ENCODE data around the gene OR2A25. TPM values are rescaled to one million over a fixed set of nuclear protein-coding genes. Genes with fewer than 3 reads are reported as not detected.

The OR2A25 gene
- polyA plus RNA-seq, 1 donor from 2014 or later: not detected

DNA sequence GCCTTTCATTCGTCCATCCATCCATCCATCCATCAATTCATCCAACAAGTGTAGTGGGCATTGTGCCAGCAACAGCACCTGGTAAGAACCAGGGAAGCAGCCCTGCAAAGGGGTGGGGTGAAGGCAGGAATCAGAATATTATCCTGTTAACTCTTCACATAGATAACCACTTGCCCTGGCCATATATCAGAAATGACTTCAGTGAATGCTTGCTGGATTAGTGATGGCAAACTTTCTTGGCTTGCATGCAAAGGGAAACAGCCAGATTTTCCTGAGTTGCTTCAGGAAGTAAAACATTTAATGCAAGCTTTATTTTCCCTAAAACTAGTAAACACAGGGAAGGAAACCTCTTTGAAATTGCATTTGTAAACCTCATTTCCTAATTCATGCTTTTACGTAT lies 20.1 kb upstream of the OR2A25 start:
- Histone ChIP-seq H3K4me2 (ENCODE audit: low read length) (no peak overlapping the region), H3K36me3 (ENCODE audit: insufficient read depth, low read length) (no peaks in the 10 kb centered on the region)

DNA sequence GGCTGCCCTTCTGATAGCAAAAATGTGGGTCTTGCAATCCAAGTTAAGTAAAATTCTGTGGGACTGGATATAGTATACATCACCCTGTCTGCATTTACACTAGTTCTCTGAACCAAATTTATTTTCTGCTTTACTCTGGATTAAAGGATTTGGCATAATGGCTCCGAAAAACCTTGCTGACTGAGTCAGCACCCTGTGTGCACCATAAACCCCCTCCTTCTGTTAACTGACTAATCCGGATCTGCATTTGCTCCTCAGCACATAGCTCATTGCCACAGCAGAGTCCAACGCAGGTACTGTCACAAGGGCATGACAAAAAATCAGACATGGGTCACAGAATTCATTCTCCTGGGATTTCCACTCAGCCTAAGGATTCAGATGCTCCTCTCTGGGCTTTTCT lies 19.5 kb upstream of the OR2A25 start:
- H3F3A ChIP-seq (ENCODE audit: insufficient read depth, low read length, poor library complexity, severe bottlenecking): no peaks in the 10 kb centered on the region
- no peak overlapping the region for H3K9ac ChIP-seq (ENCODE audit: low read length)
- H3K4me2 ChIP-seq (ENCODE audit: low read length): no peak overlapping the region
- H3K9me3 ChIP-seq (ENCODE audit: low read length): no peaks in the 10 kb centered on the region
- no peak overlapping the region for H3K4me3 ChIP-seq (ENCODE audit: low read length)
- no peaks in the 10 kb centered on the region for H3K79me2 ChIP-seq (replicated peaks; ENCODE audit: insufficient read depth, low read length)
- no peaks in the 10 kb centered on the region for H3K9me2 ChIP-seq (ENCODE audit: insufficient read depth, low read length)
- no peaks in the 10 kb centered on the region for H3K27me3 ChIP-seq (ENCODE audit: insufficient read depth, low read depth, low read length)
- no peaks in the 10 kb centered on the region for H4K20me1 ChIP-seq (ENCODE audit: insufficient read depth)
- no peak overlapping the region for H2AFZ ChIP-seq (ENCODE audit: low read depth, low read length)
- H3K36me3 ChIP-seq (ENCODE audit: insufficient read depth, low read length): no peaks in the 10 kb centered on the region
- no peak overlapping the region for H3K27ac ChIP-seq (ENCODE audit: low read length)
- TF ChIP-seq RAD21 (conservative IDR thresholded peaks at IDR 0.05) (no peak), EP300 (conservative IDR thresholded peaks at IDR 0.05; ENCODE audit: poor library complexity, severe bottlenecking) (no peak), CTCF (IDR thresholded peaks at IDR 0.05; ENCODE audit: poor library complexity, severe bottlenecking) (no peak), POLR2AphosphoS5 (IDR thresholded peaks at IDR 0.05) (no peak), REST (IDR thresholded peaks at IDR 0.05; ENCODE audit: borderline replicate concordance) (no peak), MXI1 (conservative IDR thresholded peaks at IDR 0.05; ENCODE audit: poor library complexity, severe bottlenecking) (no peak)

More for the DNA sequence above, 20.1 kb upstream of the OR2A25 start:
- TF ChIP-seq RAD21 (conservative IDR thresholded peaks at IDR 0.05) (no peak), CTCF (IDR thresholded peaks at IDR 0.05; ENCODE audit: poor library complexity, severe bottlenecking) (no peak), POLR2AphosphoS5 (IDR thresholded peaks at IDR 0.05) (no peak), EP300 (conservative IDR thresholded peaks at IDR 0.05; ENCODE audit: poor library complexity, severe bottlenecking) (no peak), SMC3 (conservative IDR thresholded peaks at IDR 0.05; ENCODE audit: poor library complexity) (no peak), TAF1 (IDR thresholded peaks at IDR 0.05; ENCODE audit: low read depth) (no peak), MXI1 (conservative IDR thresholded peaks at IDR 0.05; ENCODE audit: poor library complexity, severe bottlenecking) (no peak), EZH2 (IDR thresholded peaks at IDR 0.05; ENCODE audit: borderline replicate concordance, insufficient read depth, low read length, poor library complexity, severe bottlenecking) (no peak), REST (IDR thresholded peaks at IDR 0.05; ENCODE audit: borderline replicate concordance) (no peak)
- no peak overlapping the region for H3K27ac ChIP-seq (ENCODE audit: low read length)
- no peak overlapping the region for H3K9ac ChIP-seq (ENCODE audit: low read length)
- no peaks in the 10 kb centered on the region for H4K20me1 ChIP-seq (ENCODE audit: insufficient read depth)
- no peaks in the 10 kb centered on the region for H3F3A ChIP-seq (ENCODE audit: insufficient read depth, low read length, poor library complexity, severe bottlenecking)
- H2AFZ ChIP-seq (ENCODE audit: low read depth, low read length): no peak overlapping the region
- no peak overlapping the region for H3K4me3 ChIP-seq (ENCODE audit: low read length)
- H3K79me2 ChIP-seq (replicated peaks; ENCODE audit: insufficient read depth, low read length): no peaks in the 10 kb centered on the region
- no peaks in the 10 kb centered on the region for H3K9me2 ChIP-seq (ENCODE audit: insufficient read depth, low read length)
- no peaks in the 10 kb centered on the region for H3K9me3 ChIP-seq (ENCODE audit: low read length)
- no peaks in the 10 kb centered on the region for H3K27me3 ChIP-seq (ENCODE audit: insufficient read depth, low read depth, low read length)

Measured in neural cell (in vitro differentiated cells).